Fibroblast of lung (primary cell): Measurements from ENCODE around the gene PFKFB4. TPM values are rescaled to one million over a fixed set of nuclear protein-coding genes. Genes with fewer than 3 reads are reported as not detected.

ENCODE experiments used
- DNase-seq, 2 donors: peaks; one replicate each; pipeline versions ENCODE4 v3.0.0 to v3.0.0-alpha.2; 2010; ENCODE audit warnings: low read depth in 2 of 2
- H2AFZ ChIP-seq: 2 replicates; pipeline ENCODE4 v1.5.1; 2012; ENCODE audit warnings: low read length, control low read depth, inconsistent platforms
- H3K27ac ChIP-seq: 2 replicates; pipeline ENCODE4 v1.5.1; 2011; ENCODE audit warnings: low read length, control low read depth; ENCODE audit not compliant: insufficient read depth
- H3K27me3 ChIP-seq: 2 replicates; pipeline ENCODE4 v1.5.1; 2011; ENCODE audit warnings: mild to moderate bottlenecking, low read length; ENCODE audit not compliant: control insufficient read depth, insufficient read depth
- H3K36me3 ChIP-seq: 2 replicates; pipeline ENCODE4 v1.5.1; 2011; ENCODE audit warnings: low read length; ENCODE audit not compliant: control insufficient read depth, insufficient read depth
- H3K4me1 ChIP-seq: 2 replicates; pipeline ENCODE4 v1.5.1; 2011; ENCODE audit warnings: low read length; ENCODE audit not compliant: control insufficient read depth, insufficient read depth; ENCODE audit errors: extremely low read depth
- H3K4me2 ChIP-seq: 2 replicates; pipeline ENCODE4 v1.5.1; 2011; ENCODE audit warnings: low read length, control low read depth; ENCODE audit not compliant: insufficient read depth; ENCODE audit errors: extremely low read depth
- H3K4me3 ChIP-seq, 4 experiments: fragments of 200-600 bp in 1 of 4; sonication (generic) in 1 of 4; replicated peaks in 1 of 4; 2 replicates each; pipeline ENCODE4 v1.5.1; 2011 to 2016; ENCODE audit warnings: low read length in 4 of 4, low read depth in 3 of 4, mild to moderate bottlenecking in 3 of 4, control low read depth in 2 of 4, inconsistent platforms in 1 of 4, mixed read lengths in 1 of 4; ENCODE audit not compliant: insufficient read depth in 1 of 4; ENCODE audit errors: control extremely low read depth in 1 of 4
- H3K79me2 ChIP-seq: 2 replicates; pipeline ENCODE4 v1.5.1; 2012; ENCODE audit warnings: mild to moderate bottlenecking, low read length, inconsistent platforms; ENCODE audit not compliant: control insufficient read depth, insufficient read depth
- H3K9ac ChIP-seq: 2 replicates; pipeline ENCODE4 v1.5.1; 2011; ENCODE audit warnings: mild to moderate bottlenecking, low read length, control low read depth; ENCODE audit not compliant: insufficient read depth
- H3K9me3 ChIP-seq: 2 replicates; pipeline ENCODE4 v1.5.1; 2012; ENCODE audit warnings: low read depth, low read length; ENCODE audit not compliant: control insufficient read depth, insufficient read depth
- H4K20me1 ChIP-seq: 2 replicates; pipeline ENCODE4 v1.5.1; 2011; ENCODE audit warnings: low read length; ENCODE audit not compliant: control insufficient read depth, insufficient read depth; ENCODE audit errors: extremely low read depth
- CTCF ChIP-seq, 2 donors: IDR thresholded peaks in 1 of 2; conservative IDR thresholded peaks in 1 of 2; 1 replicate in 1 of 2; 2 replicates in 1 of 2; pipeline ENCODE4 v1.5.1; 2011 to 2012; ENCODE audit warnings: low read length in 2 of 2, control low read depth in 1 of 2, inconsistent platforms in 1 of 2, low read depth in 1 of 2, mild to moderate bottlenecking in 1 of 2
- EZH2 ChIP-seq: IDR thresholded peaks from 2 replicates; pipeline ENCODE4 v1.5.1; 2012; ENCODE audit warnings: low read length, control low read depth, mild to moderate bottlenecking; ENCODE audit errors: missing control alignments
- polyA plus RNA-seq, 2 donors: library from polyadenylated mRNA; depleted of rRNA in 1 of 2; stranded (reverse) in 1 of 2; unstranded in 1 of 2; fragments of >200 nt; gene quantifications; 2 replicates each; pipeline ENCODE4 v1.2.1, GENCODE V29; 2011 to 2012; ENCODE audit warnings: missing spikeins in 1 of 2
- total RNA-seq: library from RNA; depleted of rRNA; stranded (reverse); fragments of >200 nt; gene quantifications from 2 replicates; pipeline ENCODE4 v1.2.1, GENCODE V29; 2014

PFKFB4 gene
- total and polyA plus RNA-seq, 2 donors (not counting 1 experiment from before 2014, with no cell fraction given), result 9.3 to 12.2 TPM

- no peak for DNase-seq
These were observed 51.5 kb downstream of the PFKFB4 start for GRCh38 chr3:48505146-48505545.

GRCh38 chr3:48504051-48504946, 52.3 kb downstream of the PFKFB4 start, which contains the start of gene SHISA5:
Gene SHISA5, minus strand, starts transcription at chr3:48504174. Its CDS starts 80 bp downstream, at chr3:48504094.
- Histone ChIP-seq H3K36me3 (no peaks in the 10 kb centered on the region), H3K4me3 (peak within 1 kb of the TSS; percentile 66 to 84 (median 76)), H3K4me2 (peak within 1 kb of the TSS; percentile 97), H3K27me3 (no peaks in the 10 kb centered on the region), H3K9me3 (no peaks in the 10 kb centered on the region), H3K79me2 (no peaks in the 10 kb centered on the region), H3K9ac (peak within 1 kb of the TSS; percentile 74), H3K27ac (peak within 1 kb of the TSS; percentile 77), H2AFZ (peak within 1 kb of the TSS; percentile 88), H4K20me1 (no peaks in the 10 kb centered on the region), H3K4me1 (peaks cover 12% of the 10 kb centered on the region)
- DNase-seq, result peak; percentile 67 to 79
- TF ChIP-seq EZH2, result no peak
- no peak for TF ChIP-seq CTCF (conservative IDR thresholded peaks at IDR 0.05 in 1 of 2, IDR thresholded peaks at IDR 0.05 in 1 of 2; ENCODE audit: low read depth in 1 of 2, low read length in 2 of 2)

More at GRCh38 chr3:48505146-48505545, 51.5 kb downstream of the PFKFB4 start:
- no peak overlapping the region for H3K27ac ChIP-seq
- no peaks in the 10 kb centered on the region for H3K79me2 ChIP-seq
- H3K27me3 ChIP-seq, result no peaks in the 10 kb centered on the region
- H4K20me1 ChIP-seq, result no peaks in the 10 kb centered on the region
- H3K4me3 ChIP-seq, result peak overlapping the region in 1 of 4 experiments; percentile 76
- no peaks in the 10 kb centered on the region for H3K9me3 ChIP-seq
- no peak overlapping the region for H2AFZ ChIP-seq
- H3K4me1 ChIP-seq, result peaks cover 12% of the 10 kb centered on the region
- H3K4me2 ChIP-seq, result no peak overlapping the region
- H3K9ac ChIP-seq, result no peak overlapping the region
- no peaks in the 10 kb centered on the region for H3K36me3 ChIP-seq
- no peak for TF ChIP-seq CTCF (conservative IDR thresholded peaks at IDR 0.05 in 1 of 2, IDR thresholded peaks at IDR 0.05 in 1 of 2; ENCODE audit: low read depth in 1 of 2, low read length in 2 of 2)
- TF ChIP-seq EZH2, result no peak

GRCh38 chr3:48503401-48504050, 53.1 kb downstream of the PFKFB4 start:
- H3K36me3 ChIP-seq, result no peaks in the 10 kb centered on the region
- peak overlapping the region; percentile 74 for H3K9ac ChIP-seq
- peak overlapping the region; percentile 66 to 84 (median 76) for H3K4me3 ChIP-seq
- peak overlapping the region; percentile 97 for H3K4me2 ChIP-seq
- H3K4me1 ChIP-seq, result peaks cover 12% of the 10 kb centered on the region
- H4K20me1 ChIP-seq, result no peaks in the 10 kb centered on the region
- peak overlapping the region; percentile 59 for H3K27ac ChIP-seq
- DNase-seq, result peak; percentile 37 to 69
- H3K79me2 ChIP-seq, result no peaks in the 10 kb centered on the region
- no peak for TF ChIP-seq CTCF (conservative IDR thresholded peaks at IDR 0.05 in 1 of 2, IDR thresholded peaks at IDR 0.05 in 1 of 2; ENCODE audit: low read depth in 1 of 2, low read length in 2 of 2)
- no peak for TF ChIP-seq EZH2
- H3K27me3 ChIP-seq, result no peaks in the 10 kb centered on the region
- peak overlapping the region; percentile 67 for H2AFZ ChIP-seq
- H3K9me3 ChIP-seq, result no peaks in the 10 kb centered on the region
